H1 (cell line): ENCODE results near the gene CELF2. TPM values are rescaled to one million over a fixed set of nuclear protein-coding genes. Genes with fewer than 3 reads are reported as not detected.

Experiments
- CTCF ChIA-PET: fragments of 300-600 bp; sonication (Branson Sonifier 250); formaldehyde crosslinking; loops from one replicate; lab custom pipeline; 2021; ENCODE audit not compliant: partially characterized antibody; lab: Charles Lee
- POLR2A ChIA-PET: fragments of 300-600 bp; sonication (Branson Sonifier 250); formaldehyde crosslinking; loops from one replicate; lab custom pipeline; 2021; ENCODE audit warnings: inconsistent platforms; ENCODE audit not compliant: partially characterized antibody; lab: Charles Lee
- DNase-seq, 2 experiments: peaks; one replicate each; pipeline versions ENCODE4 v3.0.0 to v3.0.0-alpha.2; 2010 to 2022; ENCODE audit warnings: low spot score in 2 of 2, low read depth in 1 of 2, mixed read lengths in 1 of 2
- FAIRE-seq: peaks from 2 replicates; lab custom pipeline; 2011; peaks lifted over from hg19 to GRCh38; lab: Jason Lieb, UNC
- H2AFZ ChIP-seq: 2 replicates; pipeline ENCODE4 v1.8.1; 2012; ENCODE audit warnings: low read length, inconsistent platforms
- H2AK5ac ChIP-seq: 2 replicates; pipeline ENCODE4 v1.6.1; 2013; ENCODE audit warnings: low read depth, low read length
- H2BK120ac ChIP-seq: replicated peaks from 2 replicates; pipeline ENCODE3; 2013; ENCODE audit warnings: low read depth, low read length, inconsistent platforms
- H2BK12ac ChIP-seq: 2 replicates; pipeline ENCODE4 v1.6.1; 2013; ENCODE audit warnings: low read depth, low read length
- H2BK15ac ChIP-seq: 2 replicates; pipeline ENCODE4 v1.6.1; 2013; ENCODE audit warnings: low read length
- H2BK20ac ChIP-seq: 2 replicates; pipeline ENCODE4 v1.6.1; 2013; ENCODE audit warnings: low read length
- H2BK5ac ChIP-seq: 2 replicates; pipeline ENCODE4 v1.6.1; 2013; ENCODE audit warnings: low read depth, low read length
- H3K14ac ChIP-seq: 2 replicates; pipeline ENCODE4 v1.6.1; 2013; ENCODE audit warnings: inconsistent platforms; ENCODE audit not compliant: insufficient read length
- H3K18ac ChIP-seq: 2 replicates; pipeline ENCODE4 v1.6.1; 2013; ENCODE audit warnings: low read length; ENCODE audit errors: extremely low read depth
- H3K23ac ChIP-seq: 2 replicates; pipeline ENCODE4 v1.6.1; 2013; ENCODE audit warnings: inconsistent platforms; ENCODE audit not compliant: insufficient read length
- H3K23me2 ChIP-seq: 2 replicates; pipeline ENCODE4 v1.6.1; 2013; ENCODE audit warnings: low read depth, low read length
- H3K27ac ChIP-seq: 2 replicates; pipeline ENCODE4 v1.6.1; 2011; ENCODE audit warnings: low read depth, low read length, inconsistent platforms
- H3K27me3 ChIP-seq, 4 experiments: replicated peaks in 1 of 4; 1 replicate in 1 of 4; 2 replicates in 3 of 4; pipeline versions ENCODE4 v1.6.1 to v1.8.1; 2011 to 2013; ENCODE audit warnings: low read length in 3 of 4, mild to moderate bottlenecking in 3 of 4, inconsistent platforms in 2 of 4, mixed read lengths in 2 of 4, moderate library complexity in 1 of 4; ENCODE audit not compliant: control insufficient read depth in 3 of 4, insufficient read depth in 3 of 4; ENCODE audit errors: extremely low read depth in 1 of 4
- H3K36me3 ChIP-seq, 4 experiments: 2 replicates each; pipeline versions ENCODE4 v1.6.1 to v1.8.1; 2011 to 2013; ENCODE audit warnings: mild to moderate bottlenecking in 4 of 4, low read length in 3 of 4, moderate library complexity in 2 of 4, control low read depth in 1 of 4, inconsistent platforms in 1 of 4; ENCODE audit not compliant: insufficient read depth in 4 of 4, control insufficient read depth in 2 of 4
- H3K4ac ChIP-seq: replicated peaks from 2 replicates; pipeline ENCODE3; 2013; ENCODE audit warnings: low read length, low read depth, mixed read lengths, inconsistent platforms; ENCODE audit not compliant: insufficient read length
- H3K4me1 ChIP-seq, 4 experiments: replicated peaks in 1 of 4; 1 replicate in 1 of 4; 2 replicates in 3 of 4; pipeline versions ENCODE4 v1.6.1 to v1.8.1; 2011 to 2013; ENCODE audit warnings: low read length in 3 of 4, inconsistent platforms in 2 of 4, mixed read lengths in 1 of 4; ENCODE audit not compliant: insufficient read depth in 4 of 4, control insufficient read depth in 3 of 4
- H3K4me2 ChIP-seq, 2 experiments: 2 replicates each; pipeline versions ENCODE4 v1.6.1 to v1.8.1; 2011 to 2013; ENCODE audit warnings: low read depth in 2 of 2, low read length in 2 of 2, control low read depth in 1 of 2, inconsistent platforms in 1 of 2, mild to moderate bottlenecking in 1 of 2; ENCODE audit not compliant: insufficient read depth in 1 of 2
- H3K4me3 ChIP-seq, 4 experiments: fragments of 200-600, 300-600 bp in 1 of 4; sonication (generic), shearing (Covaris generic), sonication (Bioruptor Twin) in 1 of 4; 2 replicates each; pipeline versions ENCODE4 v1.5.1 to v1.8.1; 2011 to 2016; ENCODE audit warnings: low read length in 4 of 4, low read depth in 3 of 4, control low read depth in 2 of 4, inconsistent platforms in 2 of 4, mild to moderate bottlenecking in 2 of 4, mixed read lengths in 1 of 4, moderate library complexity in 1 of 4; ENCODE audit not compliant: insufficient read depth in 2 of 4; ENCODE audit errors: extremely low read depth in 1 of 4
- H3K56ac ChIP-seq: replicated peaks from 2 replicates; pipeline ENCODE3; 2013; ENCODE audit warnings: low read depth, mild to moderate bottlenecking, mixed read lengths, low read length, inconsistent platforms; ENCODE audit not compliant: insufficient read length
- H3K79me1 ChIP-seq: 2 replicates; pipeline ENCODE4 v1.6.1; 2013; ENCODE audit warnings: low read depth, low read length, control low read depth
- H3K79me2 ChIP-seq, 2 experiments: 2 replicates each; pipeline versions ENCODE4 v1.6.1 to v1.8.1; 2012 to 2013; ENCODE audit warnings: low read length in 2 of 2, mild to moderate bottlenecking in 2 of 2, inconsistent platforms in 1 of 2; ENCODE audit not compliant: insufficient read depth in 2 of 2, control insufficient read depth in 1 of 2
- H3K9ac ChIP-seq, 4 experiments: replicated peaks in 1 of 4; 1 replicate in 1 of 4; 2 replicates in 3 of 4; pipeline versions ENCODE4 v1.6.1 to v1.8.1; 2011 to 2013; ENCODE audit warnings: low read depth in 3 of 4, low read length in 3 of 4, control low read depth in 2 of 4, mild to moderate bottlenecking in 2 of 4, moderate library complexity in 2 of 4, inconsistent platforms in 1 of 4; ENCODE audit errors: extremely low read depth in 1 of 4
- H3K9me3 ChIP-seq, 2 experiments: 2 replicates each; pipeline versions ENCODE4 v1.6.1 to v1.8.1; 2012 to 2013; ENCODE audit warnings: mild to moderate bottlenecking in 2 of 2, moderate library complexity in 2 of 2, control low read depth in 1 of 2, inconsistent platforms in 1 of 2, low read depth in 1 of 2, low read length in 1 of 2, mixed read lengths in 1 of 2; ENCODE audit not compliant: insufficient read depth in 2 of 2
- H4K20me1 ChIP-seq, 2 experiments: replicated peaks in 1 of 2; 2 replicates each; pipeline versions ENCODE3 to v1.8.1; 2011 to 2013; ENCODE audit warnings: inconsistent platforms in 2 of 2, low read length in 2 of 2, mild to moderate bottlenecking in 1 of 2; ENCODE audit not compliant: insufficient read depth in 2 of 2, control insufficient read depth in 1 of 2
- H4K5ac ChIP-seq: 2 replicates; pipeline ENCODE4 v1.6.1; 2013; ENCODE audit warnings: low read length, low read depth, mixed read lengths, inconsistent platforms; ENCODE audit not compliant: insufficient read length
- H4K8ac ChIP-seq: 2 replicates; pipeline ENCODE4 v1.8.0; 2013; ENCODE audit warnings: mild to moderate bottlenecking, moderate library complexity, low read length, inconsistent platforms; ENCODE audit not compliant: insufficient read depth; ENCODE audit errors: extremely low read depth
- H4K91ac ChIP-seq: replicated peaks from 2 replicates; pipeline ENCODE3; 2013; ENCODE audit warnings: low read length, mixed read lengths, inconsistent platforms; ENCODE audit not compliant: insufficient read length
- CBX5 ChIP-seq: fragments of 300-800, 300-1000 bp; sonication (generic); IDR thresholded peaks from 2 replicates; pipeline ENCODE4 v1.7.1; 2016; ENCODE audit warnings: antibody characterized with exemption, low read length, low read depth
- CHD2 ChIP-seq: IDR thresholded peaks from 2 replicates; pipeline ENCODE4 v1.6.1; 2012; ENCODE audit warnings: low read length, improper control_type of control experiment
- CREB1 ChIP-seq: IDR thresholded peaks from 2 replicates; pipeline ENCODE4 v1.6.1; 2012; ENCODE audit warnings: inconsistent platforms
- EP300 ChIP-seq, 2 experiments: IDR thresholded peaks; 1 replicate in 1 of 2; 2 replicates in 1 of 2; pipeline ENCODE4 v1.6.1; 2011 to 2012; ENCODE audit warnings: low read depth in 2 of 2, low read length in 2 of 2, mild to moderate bottlenecking in 2 of 2, borderline replicate concordance in 1 of 2, inconsistent platforms in 1 of 2, moderate library complexity in 1 of 2
- GABPA ChIP-seq: IDR thresholded peaks from 2 replicates; pipeline ENCODE4 v1.6.1; 2011; ENCODE audit warnings: mild to moderate bottlenecking, low read length, moderate library complexity, borderline replicate concordance; ENCODE audit not compliant: insufficient read depth
- GTF2F1 ChIP-seq: IDR thresholded peaks from 2 replicates; pipeline ENCODE4 v1.6.1; 2012; ENCODE audit warnings: low read depth, low read length, improper control_type of control experiment, borderline replicate concordance
- JUND ChIP-seq: IDR thresholded peaks from 2 replicates; pipeline ENCODE4 v1.6.1; 2011; ENCODE audit warnings: mild to moderate bottlenecking, improper control_type of control experiment, low read length
- KDM5A ChIP-seq: fragments of 200-600 bp; IDR thresholded peaks from 2 replicates; pipeline ENCODE4 v1.7.1; 2012; ENCODE audit warnings: mild to moderate bottlenecking, low read length, inconsistent platforms, mixed read lengths
- RFX5 ChIP-seq: IDR thresholded peaks from 2 replicates; pipeline ENCODE4 v1.6.1; 2011; ENCODE audit warnings: low read depth, low read length, improper control_type of control experiment, borderline replicate concordance
- SIN3A ChIP-seq, 2 experiments: IDR thresholded peaks in 1 of 2; conservative IDR thresholded peaks in 1 of 2; 2 replicates each; pipeline ENCODE4 v1.6.1; 2011 to 2012; ENCODE audit warnings: low read length in 2 of 2, improper control_type of control experiment in 1 of 2, low read depth in 1 of 2, mild to moderate bottlenecking in 1 of 2
- SIRT6 ChIP-seq: IDR thresholded peaks from one replicate; pipeline ENCODE4 v1.7.1; 2012; ENCODE audit warnings: low read length, inconsistent platforms
- SRF ChIP-seq: IDR thresholded peaks from 2 replicates; pipeline ENCODE4 v1.6.1; 2011; ENCODE audit warnings: mild to moderate bottlenecking, low read depth, low read length, moderate library complexity
- TBP ChIP-seq: IDR thresholded peaks from 2 replicates; pipeline ENCODE4 v1.6.1; 2011; ENCODE audit warnings: low read depth, low read length, improper control_type of control experiment
- WGBS, 2 experiments: shearing (Covaris generic) in 1 of 2; methylation state at CpG; one replicate each; pipeline versions ENCODE4 v1.1.6 to v1.1.7; 2013 to 2015; ENCODE audit warnings: low lambda C conversion rate in 2 of 2, mixed read lengths in 2 of 2, inconsistent platforms in 1 of 2, low coverage in 1 of 2, missing lambda C conversion rate in 1 of 2; ENCODE audit not compliant: insufficient replicate concordance in 2 of 2, insufficient coverage in 1 of 2, insufficient read length in 1 of 2; ENCODE audit errors: extremely low coverage in 1 of 2, missing lambda C conversion rate in 1 of 2; 5-methylcytosine and 5-hydroxymethylcytosine counted together
- polyA plus RNA-seq, 7 experiments: library from polyadenylated mRNA; depleted of rRNA in 3 of 7; stranded (reverse) in 5 of 7; unstranded in 2 of 7; fragments of >200 nt in 5 of 7; fragments of 200-250 nt in 2 of 7; gene quantifications; 1 replicate in 5 of 7; 2 replicates in 1 of 7; 4 replicates in 1 of 7; pipeline versions ENCODE4 v1.2.1 to v1.2.3, GENCODE V29; 2011 to 2013; ENCODE audit warnings: missing spikeins in 2 of 7, mixed read lengths in 2 of 7
- total RNA-seq: library from RNA; stranded (reverse); fragmentation: NEBNext Ultra II Directional; extraction: Animal tissue kit (Norgen Biotek cat#: 25700); gene quantifications from 2 replicates; pipeline ENCODE4 v1.2.1, GENCODE V29; 2021

The CELF2 gene
- total and polyA plus RNA-seq, 2 of the 8 experiments (the other 6 are each of a cell fraction or from before 2014, with no cell fraction given): 18.3 to 22.7 TPM

DNA sequence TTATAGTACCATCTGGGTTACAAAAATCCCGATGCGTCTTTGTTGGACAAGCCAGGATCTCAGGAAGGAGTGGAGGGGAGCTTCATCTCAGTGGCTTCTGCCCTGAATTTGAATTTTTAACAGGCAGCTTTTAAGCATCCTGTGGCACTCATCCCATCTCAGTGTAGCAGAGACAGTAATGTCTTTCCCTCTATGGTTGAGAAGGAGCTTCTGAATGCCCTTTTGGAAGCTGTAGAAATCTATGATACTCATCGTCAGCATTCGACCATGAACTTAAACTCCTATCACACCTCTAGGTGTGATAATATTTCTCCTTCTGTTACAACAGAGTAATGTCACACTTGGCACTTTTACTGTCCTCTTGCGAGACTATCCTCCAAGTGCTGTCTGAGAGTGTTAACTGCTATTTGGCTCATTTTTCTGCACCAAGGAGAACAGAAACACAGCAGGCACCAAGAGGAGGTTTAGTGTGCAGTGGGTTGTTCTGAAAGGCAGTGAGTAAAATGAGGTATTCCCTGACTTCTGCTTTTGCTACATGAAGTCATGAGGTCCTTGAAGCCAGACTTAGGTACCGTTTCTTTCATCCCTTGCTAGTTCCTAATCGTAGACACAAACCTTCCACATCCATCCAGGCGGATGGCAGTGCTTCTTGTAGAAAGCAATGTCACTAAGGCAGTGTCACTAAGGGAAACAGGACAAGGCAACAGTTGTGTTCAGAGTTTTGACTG lies 177.4 kb downstream of the CELF2 start:
- H2BK120ac ChIP-seq: no peak overlapping the region
- no peaks in the 10 kb centered on the region for H3K23me2 ChIP-seq
- peaks cover 0 to 2% (median 0%) of the 10 kb centered on the region in 4 experiments; a peak in 1 of 8 replicates for H3K36me3 ChIP-seq
- H4K20me1 ChIP-seq: no peaks in the 10 kb centered on the region
- H3K4me3 ChIP-seq: no peak overlapping the region
- H3K18ac ChIP-seq: no peak overlapping the region
- no peak overlapping the region for H4K5ac ChIP-seq
- no peaks in the 10 kb centered on the region for H3K79me1 ChIP-seq
- H3K27me3 ChIP-seq: no peaks in the 10 kb centered on the region
- H3K79me2 ChIP-seq: no peaks in the 10 kb centered on the region
- DNase-seq: no peak
- peaks cover 2 to 15% (median 13%) of the 10 kb centered on the region in 4 experiments for H3K4me1 ChIP-seq
- CTCF ChIA-PET: interaction anchor here (1.0 kb wide), 1 partner anchor 26 kb away, joined by 3 read pairs; no protein-coding TSS in a partner anchor
- H3K56ac ChIP-seq: no peak overlapping the region
- H2BK20ac ChIP-seq: peak overlapping the region; percentile 73
- no peak overlapping the region for H2AFZ ChIP-seq
- H4K8ac ChIP-seq: no peak overlapping the region
- FAIRE-seq: no peak
- no peak overlapping the region for H3K4me2 ChIP-seq
- peak overlapping the region; percentile 44 for H2AK5ac ChIP-seq
- no peak overlapping the region for H2BK5ac ChIP-seq
- no peak overlapping the region for H3K4ac ChIP-seq
- H3K14ac ChIP-seq: no peak overlapping the region
- H4K91ac ChIP-seq: no peak overlapping the region
- H2BK15ac ChIP-seq: peak overlapping the region; percentile 96; the same call in 1 of the 2 replicates
- peak overlapping the region; percentile 45 for H2BK12ac ChIP-seq
- no peak overlapping the region for H3K9ac ChIP-seq
- no peak overlapping the region for H3K23ac ChIP-seq
- no peak overlapping the region for H3K27ac ChIP-seq
- POLR2A ChIA-PET: interaction anchor here (0.6 kb wide), 1 partner anchor 415 kb away, joined by 3 read pairs; no protein-coding TSS in a partner anchor
- H3K9me3 ChIP-seq: no peaks in the 10 kb centered on the region
- 93% methylated on average over 8 of the region's 8 CpGs; no CpG with 5 or more reads in 1 of the 2 experiments for WGBS, 2 experiments
- TF ChIP-seq CREB1 (no peak), CBX5 (no peak), KDM5A (no peak), JUND (no peak), GABPA (no peak), CHD2 (no peak), SRF (no peak), GTF2F1 (no peak), RFX5 (no peak), SIRT6 (no peak), TBP (no peak), SIN3A (conservative IDR thresholded peaks at IDR 0.05 in 1 of 2, IDR thresholded peaks at IDR 0.05 in 1 of 2; ENCODE audit: low read depth in 1 of 2, low read length in 2 of 2) (no peak), EP300 (IDR thresholded peaks at IDR 0.05; ENCODE audit: borderline replicate concordance in 1 of 2, low read depth in 2 of 2, low read length in 2 of 2) (no peak)
